Frontal cortex (tissue), 4 donors: Measurements from ENCODE around the gene OR5W2. TPM values are rescaled to one million over a fixed set of nuclear protein-coding genes. Genes with fewer than 3 reads are reported as not detected.
A peak's percentile ranks its signal among the peaks of the same experiment; 100 is the strongest.
"Not testable (repeated sequence)": the region's sequence is repeated elsewhere in the genome, so short reads cannot be mapped to it uniquely, and the experiment has no call there.

Source experiments
- DNase-seq, 2 donors: peaks; one replicate each; pipeline ENCODE4 v3.0.0; 2012; ENCODE audit warnings: low spot score in 2 of 2
- FAIRE-seq: peaks from 2 replicates; lab custom pipeline; 2012; peaks lifted over from hg19 to GRCh38; lab: Jason Lieb, UNC
- small RNA-seq: library from RNA; depleted of rRNA; stranded (forward); fragments of <200 nt; gene quantifications from one replicate; pipeline ENCODE3, GENCODE V24; 2014
- total RNA-seq: library from RNA; depleted of rRNA; stranded (reverse); fragments of >200 nt; gene quantifications from one replicate; pipeline ENCODE4 v1.2.3, GENCODE V29; 2014
- donor health status: control.
- donor health status: control.
- donor health status: control.

OR5W2 gene
- not detected for total RNA-seq

DNA sequence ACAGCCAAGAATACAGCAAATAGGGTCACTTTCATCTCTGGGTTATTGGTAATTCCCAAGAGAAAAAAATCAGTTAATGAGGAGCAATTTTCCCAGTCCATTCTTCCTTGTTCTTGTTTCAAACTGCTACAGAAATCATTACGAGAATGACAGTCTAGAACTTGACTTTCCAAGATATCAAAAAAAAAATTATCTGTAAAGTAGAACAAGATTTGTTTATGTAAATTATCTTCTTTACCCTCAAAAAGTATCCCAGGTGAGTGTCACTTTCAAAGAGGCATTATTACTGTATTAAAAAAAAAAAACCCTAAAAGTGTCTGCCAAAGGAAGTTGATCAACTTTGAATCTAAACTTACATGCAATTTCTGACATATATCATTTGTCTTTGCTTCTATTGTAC lies at the start of gene OR5W2:
TSS of gene OR5W2 (minus strand) at position 101 of the 400 bp plus-strand sequence. CDS start at position 101, 0 bp downstream.
- DNase-seq = no peak
- no peak for FAIRE-seq

DNA sequence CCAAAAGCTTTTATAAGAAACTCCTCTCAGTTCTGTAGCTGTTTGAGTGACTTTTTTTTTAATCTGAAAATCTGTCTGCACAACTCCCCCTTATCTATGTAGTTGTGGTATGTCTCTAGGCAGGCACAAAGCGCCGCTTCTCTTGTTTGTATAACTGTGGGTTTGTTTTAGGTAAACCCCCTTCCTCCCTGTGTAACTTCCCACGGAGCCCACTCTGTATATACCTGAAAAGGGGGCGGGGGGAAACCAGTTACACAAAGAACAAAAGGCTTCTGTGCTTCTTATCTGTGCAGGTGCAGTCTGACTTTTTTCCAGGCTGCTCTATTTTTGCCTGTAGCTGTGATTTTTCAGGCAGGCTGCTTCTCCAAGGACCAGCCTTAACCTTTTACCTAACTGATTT lies 42.1 kb upstream of the OR5W2 start:
- no peak for FAIRE-seq
- no peak for DNase-seq

DNA sequence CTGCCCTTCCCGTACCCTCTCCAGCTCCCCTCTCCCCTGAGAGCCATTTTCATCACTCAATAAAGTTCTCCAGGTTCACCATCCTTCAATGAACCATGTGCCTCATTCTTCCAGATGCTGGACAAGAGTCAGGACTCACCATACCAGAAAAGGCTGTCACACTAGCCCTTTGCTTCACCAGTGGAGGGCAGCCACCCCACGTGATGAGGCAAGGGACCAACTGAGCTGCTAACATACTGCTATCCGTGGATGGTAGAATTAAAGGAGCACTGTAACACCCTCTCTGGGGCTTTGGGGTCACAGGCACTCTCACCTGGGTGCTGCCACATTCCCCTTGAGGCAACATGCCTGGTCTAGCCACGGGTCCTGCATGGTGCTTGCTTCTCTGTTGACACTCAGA lies 34.9 kb upstream of the OR5W2 start:
- FAIRE-seq (no peak), DNase-seq (no peak)

DNA sequence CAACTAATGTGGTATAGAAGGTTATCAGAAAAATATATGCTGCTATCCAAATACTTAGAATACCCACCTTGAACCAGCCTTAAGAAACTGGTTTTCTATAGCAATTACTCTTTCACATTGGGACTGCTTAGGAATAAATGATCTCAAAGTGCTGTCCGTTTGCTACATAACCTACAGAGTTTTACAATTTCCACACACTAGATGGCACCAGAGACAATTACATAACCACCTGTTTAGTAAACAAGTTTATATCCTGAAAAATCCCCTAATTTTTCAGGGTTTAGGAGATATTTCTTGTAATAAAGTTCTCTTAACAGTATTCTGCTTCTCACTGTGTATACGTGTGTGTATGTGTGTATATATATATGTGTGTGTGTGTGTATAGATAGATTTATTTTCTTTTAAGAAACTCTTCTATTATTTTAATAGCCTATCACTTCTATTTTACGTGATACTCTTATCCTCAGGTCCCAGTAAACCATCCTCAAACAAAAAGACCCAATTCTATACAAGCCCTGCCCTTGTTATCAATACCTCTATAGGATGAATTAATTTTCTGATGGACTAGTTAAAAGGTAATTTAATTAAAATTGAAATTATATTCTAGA lies 28.5 kb upstream of the OR5W2 start:
- FAIRE-seq (no peak), DNase-seq (peak in 1 of 2 donors; percentile 1)

DNA sequence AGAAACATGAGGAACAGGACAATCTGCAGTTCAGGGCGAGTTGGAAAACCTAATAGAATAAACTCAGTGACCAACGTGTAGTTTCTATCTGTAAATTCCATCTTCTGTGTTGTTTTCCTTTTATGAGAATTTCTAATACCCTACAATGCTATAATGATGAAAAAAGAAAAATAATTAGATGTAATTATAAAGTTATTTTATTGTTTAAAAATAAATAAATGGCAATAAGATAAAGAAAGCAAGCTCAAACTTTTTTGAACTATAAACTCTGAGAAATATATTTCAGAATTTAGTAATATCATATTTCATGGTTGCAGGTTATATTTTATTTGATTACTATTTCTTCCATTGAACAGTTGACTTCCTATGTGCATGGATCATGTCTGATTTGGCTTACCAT lies 21.9 kb upstream of the OR5W2 start, which contains the start of gene OR5I1:
TSS of gene OR5I1 (minus strand) at position 101 of the 400 bp plus-strand sequence. CDS start at position 101, 0 bp downstream.
- FAIRE-seq = no peak

DNA sequence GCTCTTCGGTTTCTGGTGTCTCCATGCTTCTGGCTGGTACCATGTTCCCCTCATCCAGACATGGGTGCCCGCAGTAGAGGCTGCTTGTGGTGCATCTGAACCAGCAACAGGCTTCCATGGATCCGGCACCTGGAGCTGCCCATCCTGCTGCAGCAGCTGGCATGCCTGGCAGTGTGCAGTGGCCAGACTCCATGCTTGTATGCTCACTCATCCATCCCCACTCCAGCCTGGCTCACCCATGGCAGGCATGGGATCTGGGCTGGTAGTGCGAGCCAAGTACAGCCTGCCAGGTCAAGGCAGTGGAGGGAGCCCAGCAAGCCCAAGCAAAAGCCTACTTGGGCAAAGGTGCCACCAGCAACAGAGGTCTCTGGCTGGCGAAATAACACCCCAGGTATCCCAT lies 6.2 kb upstream of the OR5W2 start:
- FAIRE-seq (no peak), DNase-seq (no peak)

More for the DNA sequence above, 21.9 kb upstream of the OR5W2 start, which contains the start of gene OR5I1:
- DNase-seq = no peak

DNA sequence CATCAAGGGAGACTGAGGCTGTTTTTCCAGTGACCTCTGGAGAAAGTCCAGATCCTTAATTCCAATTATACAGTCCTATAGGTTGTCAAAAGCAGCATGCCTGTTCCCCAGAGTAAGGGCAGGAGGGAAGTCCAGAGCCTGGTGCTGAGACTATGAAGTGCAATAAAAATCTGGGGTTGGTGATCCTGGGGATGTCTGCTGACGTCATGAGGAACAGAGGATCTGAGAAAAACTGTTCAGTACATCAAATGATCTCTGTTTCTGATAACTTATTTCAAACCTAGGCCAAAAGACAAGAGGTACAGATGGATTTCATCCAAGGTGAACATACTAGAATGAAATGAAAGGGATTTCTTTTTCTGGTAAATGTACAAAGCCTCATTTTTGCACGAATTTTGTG lies 12.1 kb downstream of the OR5W2 start:
- FAIRE-seq (no peak), DNase-seq (no peak)

DNA sequence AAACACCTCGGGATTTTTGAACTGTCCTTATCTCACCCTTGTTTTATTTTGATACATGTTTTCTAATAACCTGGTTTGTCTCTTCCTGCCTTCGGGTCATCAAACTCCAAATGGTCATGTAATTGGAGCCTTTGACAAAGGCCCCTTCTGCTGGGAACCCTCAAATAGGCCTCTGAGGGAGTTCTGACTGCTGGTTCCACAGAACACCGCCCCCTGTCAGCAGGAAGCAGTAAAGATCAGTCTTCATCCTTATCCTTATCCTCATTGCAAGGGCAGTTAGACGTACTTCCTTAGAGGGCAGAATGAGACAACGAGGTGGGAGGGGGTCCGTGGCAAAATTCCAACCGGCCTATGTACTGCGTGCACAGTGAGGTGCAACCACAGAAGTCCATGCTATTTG lies 19.2 kb downstream of the OR5W2 start:
- DNase-seq (no peak), FAIRE-seq (no peak)

DNA sequence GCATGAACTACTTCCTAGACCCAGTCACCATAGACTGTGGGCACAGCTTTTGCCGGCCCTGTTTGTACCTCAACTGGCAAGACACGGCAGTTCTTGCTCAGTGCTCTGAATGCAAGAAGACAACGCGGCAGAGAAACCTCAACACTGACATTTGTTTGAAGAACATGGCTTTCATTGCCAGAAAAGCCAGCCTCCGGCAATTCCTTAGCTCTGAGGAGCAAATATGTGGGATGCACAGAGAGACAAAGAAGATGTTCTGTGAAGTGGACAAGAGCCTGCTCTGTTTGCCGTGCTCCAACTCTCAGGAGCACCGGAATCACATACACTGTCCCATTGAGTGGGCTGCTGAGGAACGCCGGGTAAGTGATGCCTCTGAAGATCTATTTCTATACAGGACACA lies 28.9 kb downstream of the OR5W2 start:
- not testable (repeated sequence) for DNase-seq, FAIRE-seq

DNA sequence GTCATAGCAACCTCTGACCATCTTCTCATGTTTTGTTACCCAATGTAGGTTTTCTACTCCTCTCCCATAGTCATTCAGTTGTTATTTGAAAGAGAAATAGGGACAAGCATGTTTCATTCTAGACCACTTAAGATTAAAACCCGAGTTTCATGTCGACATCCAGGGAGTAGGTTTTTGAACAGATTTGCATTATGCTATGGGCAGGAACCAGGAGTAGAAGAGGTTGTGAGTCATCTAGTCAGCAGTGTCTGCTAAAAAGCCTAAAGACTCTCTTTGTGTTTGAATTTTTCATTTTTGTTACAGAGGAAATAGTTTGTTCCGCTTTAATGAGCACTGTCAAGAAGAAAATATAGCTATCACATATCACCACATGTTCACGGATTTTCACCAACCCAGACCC lies 29.4 kb downstream of the OR5W2 start:
- not testable (repeated sequence) for FAIRE-seq, DNase-seq

DNA sequence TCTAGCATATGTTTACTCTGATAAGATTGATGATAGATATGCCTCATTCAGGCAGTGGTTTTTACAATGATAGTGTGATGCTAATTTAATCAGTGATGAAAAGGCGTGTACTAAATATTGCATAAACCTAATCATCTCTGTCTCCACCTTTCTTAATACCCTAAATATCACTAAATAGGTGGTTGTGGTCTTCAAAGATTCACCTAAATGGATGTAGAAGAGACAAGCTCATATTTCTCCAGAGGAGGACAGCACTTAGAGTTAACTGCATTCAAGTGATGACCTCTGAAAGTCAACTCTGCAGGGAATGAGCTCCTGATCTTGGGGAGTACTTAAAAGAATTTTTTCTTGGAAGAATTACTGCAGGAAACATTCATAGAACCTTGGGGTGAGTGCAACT lies 31.4 kb downstream of the OR5W2 start, which contains the start of gene TRIM51:
TSS of gene TRIM51 (plus strand) at position 301 of the 400 bp plus-strand sequence. CDS start 2,132 bp downstream, outside the sequence.
- FAIRE-seq, DNase-seq: not testable (repeated sequence)

DNA sequence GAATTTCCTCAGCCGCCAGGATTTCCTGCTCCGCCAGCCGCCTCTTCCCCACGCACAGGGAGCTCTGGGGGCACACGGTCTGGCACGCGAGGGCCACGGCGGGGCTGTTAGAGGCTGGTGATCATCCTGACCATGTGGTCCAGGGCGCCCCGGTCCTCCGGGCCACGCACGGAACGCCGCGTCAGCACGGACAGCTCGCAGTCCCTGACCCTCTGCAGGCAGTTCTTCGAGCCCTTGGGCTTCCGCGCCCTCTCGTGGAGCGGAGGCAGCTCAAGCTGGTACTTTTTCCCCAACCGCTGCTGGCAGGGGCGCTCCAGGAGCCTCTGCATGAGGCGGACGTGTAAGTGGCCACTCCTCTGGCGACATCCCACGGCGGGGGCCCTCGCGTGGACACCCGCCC lies 41.2 kb downstream of the OR5W2 start:
- not testable (repeated sequence) for DNase-seq, FAIRE-seq

DNA sequence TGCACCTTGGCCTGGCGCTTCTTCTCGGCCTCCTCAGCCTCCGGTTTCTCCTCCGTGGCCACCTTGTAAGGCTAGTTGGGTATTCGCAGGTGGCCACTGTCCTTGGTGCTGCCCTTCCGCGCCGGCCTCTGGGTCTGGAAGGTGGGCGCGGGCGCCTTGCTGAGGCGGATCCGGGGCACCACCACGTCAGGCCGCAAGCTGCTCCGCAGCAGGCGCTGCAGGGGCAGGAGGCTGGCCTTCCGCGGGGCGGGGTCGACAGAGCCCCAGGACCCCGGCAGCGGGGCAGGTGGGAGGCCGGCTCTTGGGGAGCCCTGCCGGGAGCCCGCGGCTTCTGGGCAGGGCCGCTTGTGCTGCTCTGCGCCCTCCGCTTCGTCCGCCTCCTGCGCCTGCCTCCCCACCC lies 41.7 kb downstream of the OR5W2 start:
- FAIRE-seq, DNase-seq: not testable (repeated sequence)

DNA sequence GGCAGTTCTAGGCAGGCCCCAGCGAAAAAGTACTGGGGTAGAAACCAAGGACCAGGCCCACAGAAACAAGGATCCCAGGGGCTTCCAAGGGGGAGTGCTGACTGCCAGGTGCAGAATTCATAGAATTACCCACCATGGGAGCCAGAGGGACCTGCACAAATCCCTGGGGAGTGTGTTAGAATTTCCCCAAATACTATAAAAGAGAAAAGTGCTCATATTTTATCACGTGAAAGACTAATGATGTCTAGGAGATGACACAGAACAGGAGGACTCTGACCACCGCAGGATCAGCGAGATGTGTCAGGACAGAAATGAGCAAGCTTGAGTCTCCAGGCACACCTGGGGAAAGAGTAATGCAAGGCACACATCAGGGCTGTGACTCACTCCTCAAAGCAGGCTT lies 47.0 kb downstream of the OR5W2 start:
- DNase-seq, FAIRE-seq: not testable (repeated sequence)

Small RNA genes within 50 kb of the gene (small RNA-seq; reads per million reads assigned to genes)
- not detected for gene AC036111.3

Other genes with a start within 250 kb of the OR5W2 start
- not detected for gene OR5D13, start 141.1 kb downstream of the OR5W2 start, total RNA-seq
- gene OR5D14, start 119.0 kb downstream of the OR5W2 start, total RNA-seq = not detected
- not detected for gene OR5L1, start 103.2 kb downstream of the OR5W2 start, total RNA-seq
- gene OR5D18, start 95.0 kb downstream of the OR5W2 start, total RNA-seq = not detected
- not detected for gene OR5L2, start 87.4 kb downstream of the OR5W2 start, total RNA-seq
- not detected for gene OR5D16, start 75.8 kb downstream of the OR5W2 start, total RNA-seq
- gene TRIM51, start 31.3 kb downstream of the OR5W2 start, total RNA-seq = not detected
- not detected for gene OR5I1, start 21.8 kb upstream of the OR5W2 start, total RNA-seq
- not detected for gene OR10AG1, start 55.4 kb upstream of the OR5W2 start, total RNA-seq
- gene OR5F1, start 80.0 kb upstream of the OR5W2 start, total RNA-seq = not detected
- gene OR5AS1, start 113.1 kb upstream of the OR5W2 start, total RNA-seq = not detected
- gene OR8I2, start 178.7 kb upstream of the OR5W2 start, total RNA-seq = not detected
- not detected for gene OR8H2, start 189.1 kb upstream of the OR5W2 start, total RNA-seq
- not detected for gene OR8H3, start 207.8 kb upstream of the OR5W2 start, total RNA-seq
- not detected for gene OR8J3, start 225.6 kb upstream of the OR5W2 start, total RNA-seq
- gene OR8K5, start 245.7 kb upstream of the OR5W2 start, total RNA-seq = not detected